ENCODE results near the gene FBXL13.
A peak's percentile ranks its signal among the peaks of the same experiment; 100 is the strongest.
"Not testable (repeated sequence)": the region's sequence is repeated elsewhere in the genome, so short reads cannot be mapped to it uniquely, and the experiment has no call there.

The FBXL13 gene

GRCh38 chr7:103023578-103023977, 51.0 kb downstream of the FBXL13 start:
- not testable (repeated sequence) for DNase-seq (ENCODE audit: low spot score)

DNA sequence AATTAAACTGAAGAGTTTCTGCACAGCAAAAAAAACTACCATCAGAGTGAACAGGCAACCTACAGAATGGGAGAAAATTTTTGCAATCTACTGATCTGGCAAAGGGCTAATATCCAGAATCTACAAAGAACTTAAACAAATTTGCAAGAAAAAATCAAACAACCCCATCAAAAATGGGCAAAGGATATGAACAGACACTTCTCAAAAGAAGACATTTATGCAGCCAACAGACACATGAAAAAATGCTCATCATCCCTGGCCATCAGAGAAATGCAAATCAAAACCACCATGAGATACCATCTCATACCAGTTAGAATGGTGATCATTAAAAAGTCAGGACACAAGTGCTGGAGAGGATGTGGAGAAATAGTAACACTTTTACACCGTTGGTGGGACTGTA, 53.1 kb downstream of the FBXL13 start:
- DNase-seq (ENCODE audit: low spot score): not testable (repeated sequence)

DNA sequence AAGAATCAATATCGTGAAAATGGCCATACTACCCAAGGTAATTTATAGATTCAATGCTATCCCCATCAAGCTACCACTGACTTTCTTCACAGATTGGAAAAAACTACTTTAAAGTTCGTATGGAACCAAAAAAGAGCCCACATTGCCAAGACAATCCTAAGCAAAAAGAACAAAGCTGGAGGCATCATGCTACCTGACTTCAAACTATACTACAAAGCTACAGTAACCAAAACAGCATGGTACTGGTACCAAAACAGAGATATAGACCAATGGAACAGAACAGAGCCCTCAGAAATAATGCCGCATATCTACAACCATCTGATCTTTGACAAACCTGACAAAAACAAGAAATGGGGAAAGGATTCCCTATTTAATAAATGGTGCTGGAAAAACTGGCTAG, 53.7 kb downstream of the FBXL13 start:
- not testable (repeated sequence) for DNase-seq (ENCODE audit: low spot score)

GRCh38 chr7:103018295-103018694, 56.3 kb downstream of the FBXL13 start:
- DNase-seq (ENCODE audit: low spot score): not testable (repeated sequence)

- DNase-seq (ENCODE audit: low spot score): no peak
Measured at GRCh38 chr7:103011650-103012049, 62.9 kb downstream of the FBXL13 start.

DNA sequence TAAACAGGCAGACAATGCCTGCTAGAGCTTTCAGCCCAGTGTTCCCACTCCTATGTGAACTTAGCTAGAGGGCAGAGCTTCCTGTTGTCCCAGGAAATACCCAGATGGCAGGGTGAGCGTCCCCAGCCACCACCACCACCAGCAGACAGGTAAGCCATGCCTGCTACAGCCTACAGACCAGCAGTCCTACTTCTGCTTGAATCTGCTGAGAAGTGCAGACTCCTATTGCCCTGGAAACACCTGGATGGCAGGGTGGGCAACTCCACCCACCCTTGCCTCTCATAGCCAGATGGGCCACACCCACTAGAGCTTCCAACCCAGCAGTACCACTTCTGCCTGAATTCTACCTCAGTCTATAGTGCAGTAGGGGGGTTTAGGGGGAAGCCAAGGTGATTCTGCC, 64.4 kb downstream of the FBXL13 start:
- DNase-seq (ENCODE audit: low spot score): no peak

DNA sequence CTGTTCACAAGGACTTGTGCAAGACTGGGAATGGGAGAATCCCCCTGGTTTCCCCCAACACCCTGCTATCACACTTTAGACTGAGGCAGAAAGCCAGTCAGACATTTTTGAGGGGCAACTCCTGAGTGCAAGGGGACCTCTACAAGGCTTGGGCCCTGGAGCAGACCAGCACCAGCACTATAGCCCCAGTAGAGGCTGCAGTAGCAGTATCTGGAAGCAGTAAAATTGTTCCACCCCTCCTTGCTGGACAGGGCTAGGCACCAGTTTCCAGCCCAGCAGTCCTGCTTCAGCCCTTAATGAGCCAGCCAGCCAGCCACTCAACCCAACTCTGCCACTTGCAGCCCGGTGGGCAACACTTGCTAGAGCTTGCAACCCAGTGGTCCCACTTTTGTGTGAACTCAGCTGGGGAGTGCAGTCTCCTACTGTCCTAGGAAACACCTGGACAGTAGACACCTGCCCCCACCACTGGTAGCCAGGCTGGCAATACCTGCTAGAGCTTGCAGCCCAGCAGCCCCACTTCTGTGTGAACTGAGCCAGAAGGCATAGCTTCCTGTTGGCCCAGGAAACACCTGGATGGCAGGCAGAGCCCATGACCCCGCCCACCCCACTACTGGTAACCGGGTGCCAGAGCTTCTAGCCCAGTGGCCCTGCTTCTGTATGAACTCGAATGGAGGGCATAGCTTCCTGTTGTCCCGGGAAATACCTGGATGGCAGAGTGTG, 65.0 kb downstream of the FBXL13 start:
- DNase-seq (ENCODE audit: low spot score): no peak

DNA sequence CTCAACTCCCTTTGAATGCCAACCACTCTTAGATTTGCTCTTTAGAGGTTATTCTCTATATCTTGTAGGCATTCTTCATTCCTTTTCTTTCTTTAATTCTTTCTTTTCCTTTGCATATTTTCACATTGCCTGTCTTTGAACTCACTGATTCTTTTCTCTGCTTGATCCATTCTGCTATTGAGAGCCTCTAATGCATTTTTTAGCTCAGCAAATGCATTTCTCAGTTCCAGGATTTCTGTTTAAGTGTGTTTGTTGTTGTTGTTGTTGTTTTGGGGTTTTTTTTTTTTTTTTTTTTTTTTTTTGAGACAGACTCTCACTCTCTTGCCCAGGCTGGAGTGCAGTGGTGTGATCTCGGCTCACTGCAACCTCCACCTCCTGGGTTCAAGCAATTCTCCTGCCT, 71.6 kb downstream of the FBXL13 start:
- DNase-seq (ENCODE audit: low spot score): no peak

GRCh38 chr7:103001210-103001609, 73.4 kb downstream of the FBXL13 start:
- no peak for DNase-seq (ENCODE audit: low spot score)

DNA sequence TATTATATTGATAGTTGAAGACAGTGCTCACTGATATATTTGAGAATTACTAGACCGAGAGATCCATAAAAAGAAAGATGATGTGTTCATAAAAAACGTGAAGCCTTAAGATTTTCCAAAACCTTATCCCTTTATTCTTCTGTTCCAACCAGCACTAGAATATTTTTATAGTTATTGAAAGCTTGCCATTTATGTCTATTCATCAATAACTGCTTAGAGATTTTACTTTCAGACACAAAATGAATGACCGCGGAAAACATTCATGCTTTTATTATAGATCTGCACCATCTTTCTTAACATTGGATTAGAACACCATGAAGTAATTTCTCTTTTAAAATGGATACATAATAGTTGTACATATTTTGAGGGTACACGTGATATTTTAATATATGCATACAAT, 77.6 kb downstream of the FBXL13 start:
- no peak for DNase-seq (ENCODE audit: low spot score)

GRCh38 chr7:102995609-102996008, 79.0 kb downstream of the FBXL13 start:
- DNase-seq (ENCODE audit: low spot score): not testable (repeated sequence)

GRCh38 chr7:102994567-102994966, 80.0 kb downstream of the FBXL13 start:
- DNase-seq (ENCODE audit: low spot score): no peak

GRCh38 chr7:102993718-102994029, 80.9 kb downstream of the FBXL13 start:
- DNase-seq (ENCODE audit: low spot score): no peak

GRCh38 chr7:102992938-102993717, 81.5 kb downstream of the FBXL13 start:
- peak; percentile 57 for DNase-seq (ENCODE audit: low spot score)

- no peak for DNase-seq (ENCODE audit: low spot score)
Measured at GRCh38 chr7:102992509-102992937, 82.1 kb downstream of the FBXL13 start.

DNA sequence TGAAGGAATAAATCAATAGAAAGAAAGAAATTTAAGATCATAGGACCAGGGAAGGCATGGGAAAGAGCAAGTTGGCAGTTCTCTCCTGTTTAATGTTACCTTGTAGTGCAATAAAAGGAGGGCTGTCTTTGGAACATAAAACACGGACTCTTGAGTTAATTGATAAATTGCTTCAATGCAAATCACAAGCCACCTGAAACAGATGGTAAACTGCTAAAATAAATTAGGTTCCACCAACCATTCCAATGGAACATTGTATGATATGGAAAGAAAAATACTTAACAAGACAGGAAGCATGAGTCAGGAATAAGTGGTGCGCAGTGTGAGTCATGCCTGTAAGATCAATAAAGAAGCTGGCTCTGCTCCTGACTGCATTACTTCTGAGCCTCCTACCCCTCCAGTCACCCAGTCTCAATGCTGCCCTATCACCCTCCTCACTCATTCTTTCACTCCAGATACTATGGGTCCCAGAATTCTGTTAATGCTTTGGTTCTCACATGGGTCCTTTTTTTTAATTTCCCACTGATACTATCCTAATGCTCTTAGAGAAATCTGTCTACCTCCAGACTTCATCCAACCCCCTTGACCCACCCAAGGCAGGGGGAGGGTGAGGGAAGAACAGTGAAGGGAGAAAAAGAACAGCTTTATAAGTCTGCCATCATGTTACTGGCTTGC, 82.9 kb downstream of the FBXL13 start:
- peak; percentile 15 for DNase-seq (ENCODE audit: low spot score)

DNA sequence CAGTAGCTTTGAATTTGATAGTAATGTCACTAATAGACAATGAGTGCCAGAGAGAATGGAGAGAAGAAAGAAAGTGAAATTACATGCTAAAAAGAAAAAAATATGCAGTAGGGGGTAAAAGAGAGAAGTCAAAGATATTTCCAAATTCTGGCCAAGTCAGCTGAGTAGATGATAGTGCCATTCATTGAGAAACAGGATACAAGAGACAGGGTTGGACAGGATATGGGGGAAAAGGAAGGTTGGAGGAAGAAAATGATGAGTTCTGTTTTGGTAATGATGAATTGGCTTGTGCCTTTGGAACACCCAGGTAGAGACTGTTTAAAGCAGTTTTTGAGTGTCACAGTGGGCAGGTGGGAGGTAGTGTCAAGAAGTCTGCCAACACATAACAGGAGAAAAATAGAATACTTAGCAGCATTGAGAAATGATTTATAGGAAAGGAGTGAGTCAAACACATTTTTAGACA, 83.5 kb downstream of the FBXL13 start:
- no peak for DNase-seq (ENCODE audit: low spot score)

DNA sequence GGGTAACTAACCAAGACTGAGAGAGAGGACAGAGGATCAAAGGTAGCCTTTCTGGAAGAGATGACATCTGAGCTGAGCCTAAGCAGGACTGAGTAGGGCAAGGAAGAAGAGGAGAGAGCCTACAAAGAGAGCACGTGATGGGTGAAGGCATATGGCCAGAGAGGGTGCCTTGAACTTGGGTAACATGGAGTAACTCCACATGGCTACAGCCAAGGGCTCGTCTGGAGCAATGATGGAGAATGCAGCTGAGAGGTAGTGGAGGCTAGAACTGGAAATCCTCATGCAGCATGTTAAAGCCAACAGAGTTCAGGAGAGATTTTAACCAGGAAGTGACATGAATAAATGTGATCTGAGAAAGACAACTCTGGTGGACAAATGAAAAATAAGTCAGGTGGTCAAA, 84.0 kb downstream of the FBXL13 start:
- DNase-seq (ENCODE audit: low spot score): no peak

DNA sequence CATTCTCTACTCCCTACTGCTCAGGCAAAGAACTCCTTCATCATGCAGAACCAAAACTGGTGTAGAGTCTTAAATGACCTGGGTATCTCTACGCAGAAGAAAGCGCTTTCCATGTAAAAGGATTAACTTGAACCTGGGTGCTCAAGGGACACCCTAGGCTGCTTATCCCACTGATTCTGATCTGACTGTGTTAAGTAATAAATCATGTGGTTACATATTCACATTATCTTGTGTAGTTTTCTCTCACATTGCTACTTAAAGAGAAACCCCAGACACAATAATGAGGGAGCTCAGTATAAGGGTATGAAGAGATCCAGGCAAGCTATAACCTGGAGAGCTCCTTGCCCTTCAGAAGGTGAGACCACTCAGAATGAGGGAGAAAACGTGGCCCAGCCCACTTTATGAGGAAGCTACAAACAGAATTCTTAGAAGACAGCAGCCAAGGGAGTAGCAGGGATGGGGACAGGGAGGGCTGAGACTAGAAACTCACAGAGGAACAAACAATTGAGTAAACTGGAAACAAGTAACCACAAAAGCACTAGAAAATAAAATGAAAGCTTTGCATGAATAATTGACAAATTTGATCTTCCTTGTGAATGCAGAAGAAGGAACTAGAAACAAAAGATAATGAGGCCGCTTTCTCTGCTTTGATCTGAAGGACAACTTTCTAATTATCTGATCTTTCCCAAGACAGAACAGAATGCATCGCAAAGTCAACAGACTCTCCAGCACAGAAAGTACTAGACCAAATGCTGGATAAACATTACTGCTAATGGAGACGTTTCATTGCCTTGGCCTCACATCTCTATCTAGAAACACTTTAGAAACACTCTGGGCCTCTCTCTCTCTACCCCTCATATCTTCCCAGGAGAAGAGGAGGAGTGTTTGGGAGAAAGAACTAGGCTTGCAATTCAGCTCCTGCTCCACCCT, 85.7 kb downstream of the FBXL13 start:
- no peak for DNase-seq (ENCODE audit: low spot score)

- DNase-seq (ENCODE audit: low spot score): no peak
Measured at GRCh38 chr7:102988088-102988487, 86.5 kb downstream of the FBXL13 start.

DNA sequence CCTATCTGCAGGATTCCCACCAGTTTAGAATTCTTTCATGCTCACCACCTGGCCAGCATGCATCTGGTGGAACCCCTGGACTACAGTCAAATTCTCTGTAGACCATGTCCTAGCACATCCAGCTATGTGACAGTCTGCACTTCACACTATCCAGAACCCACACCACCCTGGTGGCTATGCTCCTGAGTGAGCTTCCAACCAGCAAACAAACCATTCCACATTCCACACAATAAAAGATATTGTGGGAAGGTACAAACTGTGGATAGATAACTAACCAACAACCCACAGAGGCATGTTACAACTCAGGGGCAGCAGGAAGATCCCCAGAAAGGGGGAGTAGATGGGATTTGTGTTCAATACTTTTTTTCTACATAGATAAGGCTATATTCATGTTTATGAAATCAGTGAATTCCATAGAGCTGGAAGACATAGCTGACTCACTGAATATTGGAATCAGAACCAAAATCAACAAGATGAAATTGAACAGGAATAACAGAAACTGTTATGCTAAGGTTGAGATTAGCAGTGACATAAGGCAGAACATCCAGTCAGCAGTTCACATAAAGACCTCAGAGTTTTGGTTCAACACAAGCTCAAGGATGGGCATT, 89.3 kb downstream of the FBXL13 start:
- no peak for DNase-seq (ENCODE audit: low spot score)
